ENCODE measurements around the gene RALGPS2. TPM values are rescaled to one million over a fixed set of nuclear protein-coding genes. Genes with fewer than 3 reads are reported as not detected.
"Not testable (repeated sequence)": the region's sequence is repeated elsewhere in the genome, so short reads cannot be mapped to it uniquely, and the experiment has no call there.

The RALGPS2 gene
- total RNA-seq, 4 donors from 2014 or later = 4.3 to 30.8 (median 16.8) TPM

DNA sequence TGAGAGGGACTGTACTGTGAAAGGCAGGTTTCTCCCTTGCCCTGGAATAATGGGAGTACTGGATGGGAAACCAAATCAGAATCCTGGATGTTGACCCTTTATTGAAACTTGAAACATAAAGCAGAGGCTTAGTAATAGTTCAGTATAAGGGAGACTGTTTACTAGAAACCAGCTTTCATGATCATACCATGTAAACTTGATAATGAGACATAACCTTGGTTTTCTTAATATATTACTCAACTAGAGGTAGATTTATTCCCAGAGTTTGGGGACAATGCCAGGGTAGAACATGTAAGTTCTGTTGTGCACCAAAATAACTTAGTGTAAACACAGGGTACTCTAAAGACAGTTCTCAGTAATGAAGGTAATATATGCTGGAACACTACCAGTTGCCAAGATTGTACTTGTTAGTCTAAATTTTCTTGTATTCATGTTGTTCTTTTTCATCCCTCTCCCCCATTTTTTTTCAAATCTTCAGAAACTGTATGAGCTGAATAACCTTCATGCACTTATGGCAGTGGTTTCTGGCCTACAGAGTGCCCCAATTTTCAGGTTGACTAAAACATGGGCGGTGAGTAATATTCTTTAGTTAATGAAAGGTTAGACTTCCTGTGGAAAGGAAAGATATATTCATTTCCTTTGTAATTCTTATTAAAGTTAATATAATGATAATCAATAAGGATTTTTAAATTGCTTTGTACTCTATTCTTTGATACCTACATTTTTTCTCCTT is 96.3 kb downstream of the RALGPS2 start:
- H3K4me3 ChIP-seq = no peak overlapping the region

DNA sequence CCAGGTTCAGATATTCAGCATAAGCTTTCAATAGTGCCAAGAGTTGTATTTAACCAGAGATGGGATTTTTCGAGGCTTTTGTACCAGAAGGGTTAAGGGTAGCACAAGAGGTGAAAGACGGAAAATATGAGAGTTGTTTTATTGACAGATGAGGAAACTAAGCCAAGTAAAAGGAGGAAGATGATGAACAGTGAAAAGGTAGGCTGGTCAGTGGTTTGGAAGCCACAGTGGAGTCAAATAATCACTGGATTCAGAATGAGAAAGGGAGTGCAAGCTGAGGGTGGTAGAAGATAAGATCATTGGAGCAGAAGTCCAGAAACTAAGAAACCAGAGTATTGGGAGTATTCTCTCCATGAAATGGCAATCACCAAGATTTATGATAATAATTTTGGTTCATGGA is 100.1 kb downstream of the RALGPS2 start:
- Histone ChIP-seq H3K27ac (no peak overlapping the region), H3K4me3 (no peak overlapping the region), H3K4me1 (no peaks in the 10 kb centered on the region), H3K9me3 (no peaks in the 10 kb centered on the region), H3K27me3 (no peaks in the 10 kb centered on the region), H3K36me3 (no peaks in the 10 kb centered on the region)
- no peak for TF ChIP-seq POLR2A (IDR thresholded peaks at IDR 0.05)
- no peak for TF ChIP-seq EP300 (IDR thresholded peaks at IDR 0.05)
- TF ChIP-seq, protein P1, sequence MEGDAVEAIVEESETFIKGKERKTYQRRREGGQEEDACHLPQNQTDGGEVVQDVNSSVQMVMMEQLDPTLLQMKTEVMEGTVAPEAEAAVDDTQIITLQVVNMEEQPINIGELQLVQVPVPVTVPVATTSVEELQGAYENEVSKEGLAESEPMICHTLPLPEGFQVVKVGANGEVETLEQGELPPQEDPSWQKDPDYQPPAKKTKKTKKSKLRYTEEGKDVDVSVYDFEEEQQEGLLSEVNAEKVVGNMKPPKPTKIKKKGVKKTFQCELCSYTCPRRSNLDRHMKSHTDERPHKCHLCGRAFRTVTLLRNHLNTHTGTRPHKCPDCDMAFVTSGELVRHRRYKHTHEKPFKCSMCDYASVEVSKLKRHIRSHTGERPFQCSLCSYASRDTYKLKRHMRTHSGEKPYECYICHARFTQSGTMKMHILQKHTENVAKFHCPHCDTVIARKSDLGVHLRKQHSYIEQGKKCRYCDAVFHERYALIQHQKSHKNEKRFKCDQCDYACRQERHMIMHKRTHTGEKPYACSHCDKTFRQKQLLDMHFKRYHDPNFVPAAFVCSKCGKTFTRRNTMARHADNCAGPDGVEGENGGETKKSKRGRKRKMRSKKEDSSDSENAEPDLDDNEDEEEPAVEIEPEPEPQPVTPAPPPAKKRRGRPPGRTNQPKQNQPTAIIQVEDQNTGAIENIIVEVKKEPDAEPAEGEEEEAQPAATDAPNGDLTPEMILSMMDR (IDR thresholded peaks at IDR 0.05) = no peak
- 83 to 95% methylated on average over 2 of the region's 2 CpGs for WGBS, 2 donors
- no peak for DNase-seq (ENCODE audit: low spot score in 2 of 2)

More for the DNA sequence above, 96.3 kb downstream of the RALGPS2 start:
- Histone ChIP-seq H3K9me3 (no peaks in the 10 kb centered on the region), H3K36me3 (no peaks in the 10 kb centered on the region), H3K27ac (no peak overlapping the region), H3K27me3 (no peaks in the 10 kb centered on the region), H3K4me1 (no peaks in the 10 kb centered on the region)
- no peak for TF ChIP-seq EP300 (IDR thresholded peaks at IDR 0.05)
- TF ChIP-seq, protein P1 (IDR thresholded peaks at IDR 0.05) = no peak
- TF ChIP-seq POLR2A (IDR thresholded peaks at IDR 0.05) = no peak
- 96 to 100% methylated on average over 1 of the region's 1 CpG for WGBS, 2 donors
- no peak for DNase-seq (ENCODE audit: low spot score in 2 of 2)

DNA sequence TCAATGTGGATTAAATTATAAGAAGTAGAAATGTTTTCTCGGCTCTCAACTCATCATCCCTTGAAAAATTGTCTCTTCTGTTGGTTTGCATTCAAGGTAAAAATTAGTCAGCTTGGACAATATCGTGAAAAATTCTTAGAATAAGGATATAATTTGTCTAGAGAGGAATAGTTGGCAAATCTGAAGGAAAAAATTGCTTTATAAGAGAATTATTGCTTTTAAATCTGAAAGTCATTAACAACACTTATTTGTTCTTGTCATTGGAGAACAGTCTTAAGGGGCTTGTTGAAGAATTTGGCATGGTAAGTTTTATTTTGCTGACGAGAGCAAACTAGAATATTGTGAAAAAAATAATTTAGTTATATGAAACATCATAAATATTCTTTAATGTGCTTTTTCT is 119.4 kb downstream of the RALGPS2 start:
- no peaks in the 10 kb centered on the region for H3K36me3 ChIP-seq
- no peak for DNase-seq (ENCODE audit: low spot score in 2 of 2)
- no peaks in the 10 kb centered on the region for H3K9me3 ChIP-seq
- WGBS, 2 donors = 31 to 46% methylated on average over 3 of the region's 3 CpGs
- H3K4me3 ChIP-seq = no peak overlapping the region
- no peaks in the 10 kb centered on the region for H3K27me3 ChIP-seq
- no peaks in the 10 kb centered on the region for H3K4me1 ChIP-seq
- H3K27ac ChIP-seq = no peak overlapping the region
- TF ChIP-seq, protein P1 (IDR thresholded peaks at IDR 0.05) = no peak
- no peak for TF ChIP-seq POLR2A (IDR thresholded peaks at IDR 0.05)
- TF ChIP-seq EP300 (IDR thresholded peaks at IDR 0.05) = no peak

DNA sequence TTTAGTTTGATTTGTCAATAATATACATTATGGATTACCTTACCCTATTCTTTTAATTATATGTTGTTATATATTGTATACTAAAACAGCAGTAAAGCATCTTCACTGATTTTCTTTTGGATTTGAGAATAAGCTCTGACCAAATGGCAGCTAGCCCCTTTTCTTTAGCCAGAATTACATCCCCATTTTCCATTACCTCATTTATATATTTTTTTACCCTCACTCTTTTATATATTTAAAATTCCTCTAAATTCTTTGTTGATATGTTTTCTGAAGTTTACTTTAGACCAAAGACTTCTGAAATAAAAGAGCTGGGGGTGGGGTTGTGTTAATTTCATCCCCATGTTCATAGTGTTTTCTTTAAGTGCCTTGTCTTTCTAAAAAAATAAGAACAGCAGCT is 121.3 kb downstream of the RALGPS2 start:
- no peak for DNase-seq (ENCODE audit: low spot score in 2 of 2)
- Histone ChIP-seq H3K9me3 (no peaks in the 10 kb centered on the region), H3K4me1 (no peaks in the 10 kb centered on the region), H3K4me3 (no peak overlapping the region), H3K36me3 (no peaks in the 10 kb centered on the region), H3K27ac (no peak overlapping the region), H3K27me3 (no peaks in the 10 kb centered on the region)
- TF ChIP-seq POLR2A (IDR thresholded peaks at IDR 0.05) (no peak), EP300 (IDR thresholded peaks at IDR 0.05) (no peak)
- TF ChIP-seq, protein P1 (IDR thresholded peaks at IDR 0.05) = no peak

DNA sequence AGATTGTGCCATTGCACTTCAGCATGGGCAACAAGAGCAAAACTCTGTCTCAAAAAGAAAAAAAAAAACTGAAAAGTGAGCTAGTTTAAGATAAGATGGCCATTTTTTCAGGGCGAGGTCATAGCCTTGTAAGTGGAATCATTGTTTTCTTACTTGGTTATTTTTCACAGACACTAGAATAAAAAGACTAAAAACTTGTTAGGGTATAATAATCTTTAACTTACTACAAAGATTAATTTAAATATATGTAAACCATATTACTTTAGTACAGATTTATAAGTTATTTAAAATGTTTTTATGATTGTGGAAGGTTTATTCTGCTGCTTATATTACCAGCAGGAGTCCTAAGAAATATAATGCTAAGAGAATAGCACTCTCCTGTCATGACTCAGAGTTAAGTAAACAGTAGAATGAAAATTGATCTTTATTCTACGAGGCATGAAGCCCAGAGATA is 122.4 kb downstream of the RALGPS2 start:
- 55 to 66% methylated on average over 2 of the region's 2 CpGs for WGBS, 2 donors
- H3K4me3 ChIP-seq = no peak overlapping the region
- no peak for DNase-seq (ENCODE audit: low spot score in 2 of 2)
- H3K27me3 ChIP-seq = no peaks in the 10 kb centered on the region
- TF ChIP-seq POLR2A (IDR thresholded peaks at IDR 0.05) = no peak
- H3K36me3 ChIP-seq = no peaks in the 10 kb centered on the region
- no peaks in the 10 kb centered on the region for H3K4me1 ChIP-seq
- H3K27ac ChIP-seq = peak overlapping the region in 1 of 4 donors; percentile 10
- H3K9me3 ChIP-seq = no peaks in the 10 kb centered on the region

DNA sequence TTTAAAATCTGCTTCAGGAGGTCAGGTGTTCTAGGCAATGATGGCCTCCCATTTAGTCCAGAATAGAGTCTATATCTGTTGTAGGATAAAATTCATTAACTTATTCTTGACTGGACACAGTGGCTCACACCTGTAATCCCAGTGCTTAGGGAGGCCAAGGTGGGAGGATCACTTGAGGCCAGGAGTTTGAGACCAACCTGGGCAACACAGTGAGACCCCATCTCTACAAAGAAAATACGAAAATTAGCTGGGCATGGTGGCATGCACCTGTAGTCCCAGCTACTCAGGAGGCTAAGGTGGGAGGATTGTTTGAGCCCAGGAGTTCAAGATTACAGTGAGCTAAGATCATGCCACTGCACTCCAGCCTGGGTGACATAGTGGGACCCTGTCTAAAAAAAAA is 122.9 kb downstream of the RALGPS2 start:
- H3K4me1 ChIP-seq, H3K27ac ChIP-seq: not testable (repeated sequence)

More for the DNA sequence above, 122.9 kb downstream of the RALGPS2 start:
- H3K9me3 ChIP-seq; H3K27me3 ChIP-seq; H3K36me3 ChIP-seq; DNase-seq (ENCODE audit: low spot score in 2 of 2); H3K4me3 ChIP-seq: not testable (repeated sequence)
- WGBS, 2 donors = 95 to 96% methylated on average over 1 of the region's 1 CpG

Data from tibial nerve (tissue), 4 donors.